SK-MEL-5 (cell line): ENCODE results near the gene RSPH6A. TPM values are rescaled to one million over a fixed set of nuclear protein-coding genes. Genes with fewer than 3 reads are reported as not detected.

Experiments
- DNase-seq: peaks from one replicate; pipeline ENCODE4 v3.0.0-alpha.2; 2016; ENCODE audit warnings: low read depth, low spot score
- in situ Hi-C: cut with HindIII; loops from 2 replicates; pipeline ENCODE4 v1.10.0; 2016; ENCODE audit warnings: low sequenced_read_pairs, high pct_unique_total_duplicates, low pct_unique_long_range_greater_than_20kb
- total RNA-seq: library from RNA; depleted of rRNA; stranded (reverse); fragments of >200 nt; shearing (Covaris generic); gene quantifications from 2 replicates; pipeline ENCODE4 v1.2.3, GENCODE V29; 2014

RSPH6A gene
- total RNA-seq, 1 experiment from 2014 or later, result not detected

GRCh38 chr19:45827459-45828093, 12.5 kb upstream of the RSPH6A start:
- in situ Hi-C loops, result no loop called here
- DNase-seq, result no peak

- in situ Hi-C loops, result no loop called here
- no peak for DNase-seq
These were observed 11.8 kb upstream of the RSPH6A start for GRCh38 chr19:45826934-45827333.

GRCh38 chr19:45825917-45826893, 11.1 kb upstream of the RSPH6A start:
- in situ Hi-C loops, result no loop called here
- no peak for DNase-seq

GRCh38 chr19:45825263-45825605, 10.1 kb upstream of the RSPH6A start:
- DNase-seq, result no peak
- in situ Hi-C loops, result no loop called here

- DNase-seq, result no peak
- in situ Hi-C loops, result no loop called here
These were observed 9.6 kb upstream of the RSPH6A start for GRCh38 chr19:45824531-45825262.

- in situ Hi-C loops, result no loop called here
- DNase-seq, result no peak
These were observed 8.9 kb upstream of the RSPH6A start for GRCh38 chr19:45824041-45824471.

- no peak for DNase-seq
- in situ Hi-C loops, result no loop called here
These were observed 8.1 kb upstream of the RSPH6A start for GRCh38 chr19:45823182-45823581.

- in situ Hi-C loops, result no loop called here
- no peak for DNase-seq
These were observed 7.6 kb upstream of the RSPH6A start for GRCh38 chr19:45822716-45823115.

- in situ Hi-C loops, result no loop called here
- DNase-seq, result no peak
These were observed 6.5 kb upstream of the RSPH6A start for GRCh38 chr19:45821570-45821969.

- in situ Hi-C loops, result no loop called here
- DNase-seq, result no peak
These were observed 6.0 kb upstream of the RSPH6A start for GRCh38 chr19:45821103-45821521.

GRCh38 chr19:45820413-45821102, 5.5 kb upstream of the RSPH6A start:
- in situ Hi-C loops, result no loop called here
- DNase-seq, result no peak

GRCh38 chr19:45819769-45820168, 4.7 kb upstream of the RSPH6A start:
- in situ Hi-C loops, result no loop called here
- no peak for DNase-seq

- no peak for DNase-seq
- in situ Hi-C loops, result no loop called here
These were observed 2.7 kb upstream of the RSPH6A start for GRCh38 chr19:45817725-45818301.

GRCh38 chr19:45817010-45817724, 2.1 kb upstream of the RSPH6A start:
- in situ Hi-C loops, result no loop called here
- peak; percentile 93 for DNase-seq

- DNase-seq, result no peak
- in situ Hi-C loops, result no loop called here
These were observed 1.3 kb upstream of the RSPH6A start for GRCh38 chr19:45816236-45817009.

GRCh38 chr19:45815481-45816216, 541 bp upstream of the RSPH6A start:
- in situ Hi-C loops, result no loop called here
- no peak for DNase-seq
